GM18519 (cell line): ENCODE measurements around the gene TIAL1.
"Not testable (repeated sequence)": the region's sequence is repeated elsewhere in the genome, so short reads cannot be mapped to it uniquely, and the experiment has no call there.

Source experiments
- ATAC-seq: cut with Tn5 transposase; IDR thresholded peaks from one replicate; pipeline ENCODE4 v1.9.1; 2021; ENCODE audit warnings: mild to moderate bottlenecking, moderate library complexity; ENCODE audit not compliant: unreplicated experiment, low FRiP score

TIAL1 gene

DNA sequence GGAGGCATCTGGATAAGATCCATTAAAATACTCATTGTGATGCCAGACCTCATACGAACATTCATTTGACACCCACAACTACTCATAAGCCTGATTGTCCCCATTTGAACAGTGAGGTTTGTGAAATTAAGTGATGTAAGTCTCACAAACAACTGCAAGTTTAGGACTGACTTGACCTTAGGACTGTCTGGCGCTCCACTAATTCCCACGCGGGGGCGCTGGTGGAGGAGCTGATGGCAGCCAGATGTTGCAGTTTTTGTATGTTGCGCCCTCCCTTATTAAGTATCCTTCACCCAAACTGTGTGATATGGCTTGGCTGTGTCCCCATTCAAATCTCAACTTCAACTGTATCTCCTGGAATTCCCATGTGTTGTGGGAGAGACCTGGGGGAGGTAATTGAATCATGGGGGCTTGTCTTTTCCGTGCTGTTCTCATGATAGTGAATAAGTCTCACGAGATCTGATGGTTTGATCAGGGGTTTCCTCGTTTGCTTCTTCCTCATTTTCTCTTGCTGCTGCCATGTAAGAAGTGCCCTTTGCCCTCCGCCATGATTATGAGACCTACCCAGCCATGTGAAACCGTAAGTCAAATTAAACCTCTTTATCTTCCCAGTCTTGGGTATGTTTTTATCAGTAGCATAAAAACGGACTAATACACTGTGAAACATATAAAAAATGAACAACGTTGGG is 20.3 kb upstream of the TIAL1 start:
- ATAC-seq = no peak

DNA sequence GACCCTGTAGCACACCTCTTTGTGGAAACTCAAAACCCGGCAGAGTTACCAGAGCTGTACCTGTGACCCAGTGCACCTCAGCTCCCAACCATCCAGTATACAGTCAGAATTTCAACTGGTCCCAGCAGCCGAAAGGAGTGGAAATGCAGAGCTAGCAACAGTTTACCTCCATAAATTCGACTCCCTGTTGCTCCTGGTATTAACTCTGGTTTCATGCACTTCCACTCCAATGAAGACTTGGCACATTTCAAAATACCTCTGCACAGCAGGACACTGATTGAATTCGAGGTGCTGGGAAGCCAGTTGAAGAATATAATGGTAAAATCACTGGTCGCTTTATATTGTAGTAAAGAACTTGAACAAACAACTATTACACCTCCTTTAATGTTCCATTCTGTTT is 17.9 kb upstream of the TIAL1 start:
- no peak for ATAC-seq

DNA sequence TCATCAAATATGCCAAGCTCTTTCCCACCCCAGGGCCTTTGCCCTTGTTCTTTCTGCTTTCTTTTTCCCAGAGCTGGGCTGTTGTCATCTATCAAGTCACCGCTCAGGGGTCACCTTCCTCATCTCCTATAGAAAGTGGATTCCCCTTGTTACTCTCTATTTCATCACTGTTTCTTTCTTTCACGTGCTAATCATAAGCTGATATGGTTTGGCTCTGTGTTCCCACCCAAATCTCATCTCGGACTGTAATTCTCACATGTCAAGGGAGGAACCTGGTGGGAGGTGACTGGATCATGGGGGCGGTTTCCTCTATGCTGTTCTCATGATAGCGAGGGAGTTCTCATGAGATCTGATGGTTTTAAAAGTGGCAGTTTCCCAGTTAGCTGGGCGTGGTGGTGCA is 17.0 kb upstream of the TIAL1 start:
- no peak for ATAC-seq

DNA sequence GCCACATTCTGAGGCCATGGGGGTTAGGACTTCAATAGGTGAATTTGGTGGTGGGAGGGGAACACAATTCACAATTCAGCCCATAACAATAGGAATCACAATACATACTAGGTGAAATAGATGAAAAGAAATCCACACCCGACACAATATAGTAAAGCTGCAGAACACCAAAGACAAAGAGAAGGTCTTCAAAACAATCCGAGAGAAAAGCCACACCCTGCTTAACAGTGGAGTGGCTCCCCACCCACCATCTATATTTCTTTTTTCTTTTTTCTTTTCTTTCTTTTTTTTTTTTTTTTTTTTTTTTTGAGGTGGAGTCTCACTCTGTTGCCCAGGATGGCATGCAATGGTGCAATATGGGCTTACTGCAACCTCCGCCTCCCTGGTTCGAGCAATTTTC is 14.7 kb upstream of the TIAL1 start:
- no peak for ATAC-seq

DNA sequence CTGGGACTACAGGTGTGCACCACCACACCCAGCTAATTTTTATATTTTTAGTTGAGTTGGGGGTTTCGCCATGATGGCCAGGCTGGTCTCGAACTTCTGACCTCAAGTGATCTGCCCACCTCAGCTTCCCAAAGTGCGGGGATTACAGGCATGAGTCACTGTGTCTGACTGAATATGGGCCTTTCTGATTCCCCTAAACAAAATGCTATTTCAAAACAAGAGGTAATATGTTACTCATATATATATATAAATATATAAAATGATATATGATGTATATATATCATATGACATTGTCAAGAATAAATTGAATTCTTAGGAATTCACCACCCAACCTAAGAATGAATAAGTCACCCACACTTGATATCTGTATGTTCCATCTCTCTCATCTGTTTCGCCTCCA is 12.8 kb upstream of the TIAL1 start:
- ATAC-seq = no peak

DNA sequence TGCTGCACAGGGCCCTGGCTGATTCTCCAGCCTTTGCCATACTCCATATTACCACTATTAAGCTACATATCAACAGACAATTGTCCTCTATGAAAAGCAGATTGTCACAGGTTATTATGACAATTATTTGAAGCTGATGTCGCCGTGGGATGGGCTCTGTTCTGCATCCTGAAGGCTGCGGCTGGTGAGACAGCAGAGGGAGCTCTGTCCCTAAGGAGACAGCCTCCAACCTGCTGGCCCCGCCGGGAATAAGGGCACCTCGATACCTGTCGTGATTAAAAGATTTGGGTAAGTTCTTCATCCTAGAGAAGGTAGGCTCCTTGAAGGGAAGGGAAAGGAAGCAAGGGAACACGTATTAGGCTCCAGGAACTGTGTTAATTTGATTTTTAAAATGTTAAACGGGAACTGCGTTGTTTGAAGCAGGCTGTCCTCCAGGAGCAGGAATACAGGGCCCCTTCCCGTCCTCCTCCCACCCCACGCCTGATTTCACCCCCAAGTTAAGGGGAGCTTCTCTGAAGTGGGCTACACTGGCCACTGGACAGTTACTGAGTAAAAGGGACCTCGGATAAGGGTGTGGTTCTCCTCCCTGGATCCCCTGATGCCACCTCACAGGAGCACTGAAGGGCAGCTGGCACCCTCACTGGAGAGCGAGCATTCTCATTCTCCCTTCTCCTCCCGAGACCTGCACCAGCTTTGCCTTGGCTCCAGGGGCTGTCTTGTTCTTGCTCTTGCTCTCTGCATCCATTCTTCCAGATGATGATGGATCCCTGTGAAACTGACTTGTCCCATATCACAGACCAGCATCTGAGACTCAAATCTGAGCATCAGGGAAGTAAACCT is 11.8 kb upstream of the TIAL1 start:
- ATAC-seq = no peak

DNA sequence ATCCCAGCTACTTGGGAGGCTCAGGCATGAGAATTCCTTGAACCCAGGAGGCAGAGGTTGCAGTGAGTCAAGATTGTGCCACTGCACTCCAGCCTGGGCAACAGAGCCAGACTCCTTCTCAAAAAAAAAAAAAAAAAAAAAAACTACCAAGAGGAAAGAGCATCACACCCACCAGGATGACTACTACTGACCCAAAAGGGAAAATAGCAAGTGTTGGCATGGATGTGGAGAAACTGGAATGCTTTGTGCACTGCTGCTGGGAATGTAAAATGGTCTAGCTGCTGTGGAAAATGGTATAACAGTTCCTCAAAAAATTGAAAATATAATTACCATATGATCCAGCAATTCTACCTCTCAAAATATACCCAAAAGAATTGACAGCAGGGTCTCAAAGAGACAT is 7.7 kb upstream of the TIAL1 start:
- no peak for ATAC-seq

DNA sequence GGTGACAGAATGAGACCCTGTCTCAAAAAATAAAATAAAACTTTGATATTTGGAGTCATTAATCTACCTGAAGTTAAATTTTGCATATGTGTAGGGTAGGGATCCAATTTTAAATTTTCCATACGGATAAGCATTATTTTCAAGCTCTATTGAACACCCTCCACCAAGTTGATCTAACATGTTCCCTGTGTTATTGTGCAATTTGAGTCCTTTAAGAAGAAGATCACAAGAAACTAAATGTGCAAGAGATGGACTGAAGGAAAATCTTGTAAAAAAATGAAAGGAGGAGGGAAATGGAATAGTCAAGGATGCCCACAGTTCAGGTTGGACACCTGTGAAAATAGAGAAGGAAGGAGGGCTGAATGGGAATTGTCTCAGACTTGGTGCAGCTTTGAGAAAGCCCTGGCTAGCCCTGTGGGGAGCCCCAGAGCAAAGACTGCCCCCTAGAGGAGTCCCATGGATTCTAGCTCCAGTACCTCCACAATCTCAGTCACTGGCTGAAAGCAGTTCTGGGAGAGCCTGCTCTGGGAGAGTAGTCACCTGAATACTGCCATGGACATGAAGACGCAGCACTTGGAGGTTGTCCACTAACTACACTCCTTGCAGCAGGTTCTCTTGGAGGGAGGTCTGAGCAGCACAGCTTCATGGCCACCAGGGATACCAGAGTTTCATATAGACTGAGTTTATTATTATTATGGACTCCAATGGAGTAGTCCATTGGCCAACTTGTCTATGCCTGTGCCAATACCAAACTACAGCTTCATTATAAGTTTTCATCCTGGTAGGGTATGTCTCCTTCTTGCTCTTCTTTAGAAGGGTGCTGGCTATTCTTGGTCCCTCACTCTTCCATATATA is 5.7 kb upstream of the TIAL1 start:
- ATAC-seq = no peak

DNA sequence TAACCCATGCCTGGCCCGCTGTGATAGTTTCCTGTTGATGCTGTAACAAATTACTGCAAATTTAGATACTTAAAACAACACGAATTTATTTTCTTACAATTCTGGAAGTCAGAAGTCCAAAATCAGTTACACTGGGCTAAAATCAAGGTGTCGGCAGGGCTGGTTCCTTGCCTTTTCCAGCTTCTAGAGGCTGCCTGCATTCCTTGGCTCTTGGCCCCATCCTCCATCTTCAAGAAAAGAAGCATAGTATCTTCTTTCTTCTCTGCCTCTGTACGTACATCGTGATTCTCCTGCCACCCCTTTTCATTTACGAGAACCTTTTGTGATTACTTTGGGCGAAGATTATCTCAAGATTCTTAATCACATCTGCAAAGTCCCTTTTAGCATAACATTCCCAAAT is 1.6 kb upstream of the TIAL1 start:
- no peak for ATAC-seq

DNA sequence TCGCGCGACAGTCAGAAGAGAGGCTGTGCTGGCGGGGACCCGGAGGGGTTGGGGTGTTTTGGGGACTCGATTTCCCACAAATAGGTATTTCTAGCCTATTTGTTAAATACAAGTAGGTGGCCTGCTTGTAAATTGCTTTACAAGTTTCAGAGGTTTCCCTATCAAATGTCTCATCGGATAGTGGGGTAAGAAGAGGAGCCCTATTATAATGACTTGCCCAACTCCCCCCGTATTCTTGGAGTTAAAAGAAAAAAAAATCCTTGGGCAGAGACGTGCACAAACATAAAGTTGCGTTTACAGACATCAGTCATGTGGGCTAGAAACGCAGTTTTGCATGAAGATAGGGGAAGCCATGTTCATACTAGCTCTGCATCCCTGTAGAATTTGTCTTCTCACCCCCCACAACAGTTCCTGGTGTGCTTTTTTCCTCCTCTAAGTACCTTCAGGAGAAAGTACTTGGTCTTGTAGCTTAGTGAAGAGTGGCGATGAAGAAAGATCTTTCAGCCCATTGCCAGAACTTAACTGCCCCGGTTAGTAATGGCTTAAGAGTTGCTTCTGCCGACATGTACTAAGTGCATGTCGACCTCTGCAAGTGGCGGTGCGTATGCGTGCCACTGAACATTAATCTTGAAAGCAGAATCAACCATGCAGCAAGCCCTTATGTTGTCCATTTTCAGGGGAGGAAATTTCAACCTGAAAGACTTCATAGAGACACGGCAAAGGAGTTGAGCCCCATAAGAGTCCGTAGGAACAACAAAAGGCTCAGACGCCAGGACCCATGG is 832 bp upstream of the TIAL1 start:
- ATAC-seq = peak; percentile 22

DNA sequence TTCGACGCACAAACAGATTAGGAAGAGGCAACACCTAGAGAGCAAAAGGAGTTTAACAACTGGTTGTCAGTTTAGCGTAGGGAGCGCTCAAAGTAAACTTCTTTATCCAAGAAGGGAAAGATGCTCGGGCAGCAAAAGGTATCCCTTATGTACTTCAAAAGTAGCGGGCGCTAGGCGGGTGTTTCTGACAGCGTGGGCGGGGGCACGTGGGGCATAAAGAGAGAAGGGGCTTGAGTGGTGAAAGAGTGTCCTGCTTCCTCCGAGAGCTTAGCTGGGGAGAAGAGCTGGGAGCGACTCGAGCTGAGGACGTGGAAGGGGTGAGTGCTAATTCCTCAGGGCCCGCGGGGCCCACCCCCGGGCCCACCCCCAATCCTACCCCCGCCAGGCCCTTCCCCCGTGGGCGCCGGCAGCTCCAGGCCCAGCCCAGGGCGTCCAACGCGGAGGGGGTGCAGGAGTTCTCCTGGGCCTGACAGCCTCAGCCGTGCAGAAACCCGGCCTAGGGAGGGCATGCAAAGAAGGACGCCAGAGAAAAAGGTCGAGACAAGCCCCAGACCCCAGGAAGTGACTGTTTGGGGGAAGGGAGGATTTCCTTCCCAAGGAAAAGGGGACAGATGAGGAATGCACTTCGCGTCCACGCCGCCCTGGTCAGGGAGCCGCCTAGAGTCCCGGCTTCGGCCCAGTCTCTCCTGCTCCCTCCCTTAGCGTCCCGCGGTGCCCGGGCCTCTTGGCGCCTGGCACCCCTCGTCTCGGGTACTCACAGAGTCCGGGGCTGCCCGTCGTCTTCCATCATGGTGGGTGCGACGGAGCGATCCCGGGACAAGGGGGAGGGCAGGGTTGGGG is 868 bp downstream of the TIAL1 start:
- ATAC-seq = no peak

DNA sequence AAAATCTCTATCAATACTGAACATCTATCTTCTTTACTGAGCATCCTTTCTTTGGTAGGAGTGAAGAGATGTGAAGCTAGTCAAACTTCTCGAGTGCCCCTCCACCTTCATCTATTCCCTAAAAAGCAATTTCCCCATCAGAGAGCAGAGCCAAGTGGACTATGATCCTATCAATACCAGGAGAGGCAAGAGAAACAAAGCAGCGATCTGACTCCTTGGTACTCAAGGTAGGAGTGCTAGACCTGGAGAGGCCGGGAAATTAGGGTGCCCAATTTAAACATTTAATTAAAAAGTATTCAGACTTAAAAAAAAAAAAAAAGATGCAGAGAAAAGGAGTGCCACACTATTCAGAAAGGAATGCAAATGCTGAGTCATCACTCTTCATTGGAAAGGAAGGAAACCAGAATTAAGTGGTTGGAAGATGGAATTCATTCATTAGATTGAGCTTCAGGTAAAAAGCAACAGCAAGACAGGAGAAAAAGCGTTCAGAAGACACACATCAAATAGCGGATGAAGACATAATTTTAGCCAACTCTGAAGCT is 1.6 kb downstream of the TIAL1 start:
- ATAC-seq = no peak

DNA sequence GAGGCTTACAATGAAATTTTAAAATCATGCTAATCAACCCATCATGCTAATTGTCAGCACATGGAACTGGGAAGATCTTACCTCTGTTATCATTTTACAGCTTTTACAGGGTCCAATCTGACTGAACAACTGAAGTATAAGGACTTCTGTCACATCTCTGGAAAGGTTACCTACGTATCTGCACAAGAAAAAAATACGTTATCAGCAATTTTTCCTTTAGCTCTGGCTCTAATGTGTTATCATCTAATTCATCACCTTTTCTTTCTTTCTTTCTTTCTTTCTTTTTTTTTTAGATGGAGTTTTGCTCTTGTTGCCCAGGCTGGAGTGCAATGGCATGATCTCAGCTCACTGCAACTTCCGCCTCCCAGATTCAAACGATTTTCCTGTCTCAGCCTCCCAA is 8.7 kb downstream of the TIAL1 start:
- no peak for ATAC-seq

DNA sequence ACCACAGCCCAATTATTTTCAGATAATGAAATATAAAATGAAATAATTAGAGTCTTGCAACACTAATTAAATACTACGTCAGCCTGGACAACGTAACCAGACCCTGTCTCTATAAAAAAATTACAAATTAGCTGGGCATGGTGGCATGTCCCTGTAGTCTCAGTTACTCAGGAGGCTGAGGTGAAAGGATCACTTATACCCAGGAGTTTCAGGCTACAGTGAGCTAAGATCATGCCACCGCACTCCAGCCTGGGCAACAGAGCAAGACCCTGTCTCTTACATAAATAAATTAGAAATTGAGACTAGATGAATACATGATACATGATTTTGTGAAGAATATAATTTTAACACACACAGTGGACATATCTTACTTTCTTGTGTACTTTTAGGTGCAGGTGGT is 18.4 kb downstream of the TIAL1 start:
- no peak for ATAC-seq

DNA sequence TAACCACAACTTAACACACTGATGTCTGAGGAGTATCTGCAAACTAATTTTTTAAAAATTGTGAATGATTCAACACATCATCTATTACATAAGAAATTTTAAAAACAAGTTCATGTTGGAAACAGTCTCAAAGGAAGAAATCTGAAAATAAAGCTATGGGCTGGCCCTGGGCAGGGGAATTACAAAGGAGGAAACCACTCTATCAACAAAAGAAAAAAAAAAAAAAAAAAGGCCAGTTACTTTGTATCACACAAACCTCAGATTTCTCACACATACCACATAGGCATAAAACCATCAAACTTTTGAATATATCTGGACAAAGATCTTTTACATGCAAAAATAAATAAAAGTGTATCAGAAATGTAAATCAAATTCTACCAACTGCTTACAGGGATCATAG is 20.8 kb downstream of the TIAL1 start:
- ATAC-seq = no peak

DNA sequence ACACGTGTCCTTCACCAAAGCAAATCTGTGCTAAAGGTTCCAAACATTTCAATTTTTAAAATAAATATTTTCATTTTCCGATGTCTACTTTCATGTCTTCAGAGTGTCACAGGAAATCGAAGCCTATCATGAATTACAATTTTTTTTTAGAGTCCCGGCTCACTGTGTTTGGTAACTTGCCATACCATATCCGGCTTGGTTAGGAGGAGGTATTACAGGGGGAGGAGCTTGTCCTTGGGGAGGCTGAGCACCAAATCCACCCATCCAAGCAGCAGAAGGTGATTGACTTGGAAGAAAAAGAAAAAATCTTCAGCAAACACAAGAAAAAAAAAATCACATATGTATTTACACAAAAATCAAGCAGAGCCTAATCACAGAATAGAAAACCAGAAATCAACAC is 21.3 kb downstream of the TIAL1 start:
- ATAC-seq = no peak

DNA sequence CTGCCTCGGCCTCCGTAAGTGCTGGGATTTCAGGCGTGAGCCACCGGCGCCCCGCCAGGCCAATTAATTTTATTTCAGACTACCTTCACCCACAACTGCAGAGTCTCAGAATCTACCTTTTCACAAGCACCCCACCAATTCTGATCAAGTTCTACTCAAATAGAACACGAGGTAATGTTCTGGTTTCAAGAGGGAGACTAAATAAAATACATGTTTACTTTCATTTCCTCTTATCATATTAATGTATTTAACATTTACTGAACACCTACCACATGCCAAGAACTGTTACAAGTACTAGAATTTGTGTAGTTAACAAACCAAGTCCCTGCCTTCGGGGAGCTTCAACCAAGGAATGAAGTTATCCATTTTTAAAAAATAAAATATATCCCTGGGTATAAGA is 28.8 kb downstream of the TIAL1 start:
- ATAC-seq = no peak

DNA sequence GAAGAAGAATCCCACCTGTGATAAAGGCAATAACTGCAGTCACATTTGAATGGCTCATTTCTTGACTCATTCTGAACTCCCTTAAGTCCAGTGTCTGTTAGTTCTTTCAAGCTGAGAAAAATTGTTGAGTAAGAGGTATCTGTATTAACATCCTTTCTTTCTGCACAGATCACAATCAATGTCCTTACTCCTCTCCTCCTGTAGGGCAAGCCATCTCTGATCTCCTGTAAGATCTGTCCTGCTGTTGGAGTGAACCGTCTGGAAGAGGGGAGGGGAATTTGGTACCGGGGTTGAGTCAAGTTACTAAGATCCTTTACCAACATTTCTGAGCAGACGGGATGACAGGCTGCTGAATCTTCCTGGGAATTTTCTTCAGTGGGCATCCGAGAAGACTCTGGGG is 34.7 kb downstream of the TIAL1 start:
- no peak for ATAC-seq

DNA sequence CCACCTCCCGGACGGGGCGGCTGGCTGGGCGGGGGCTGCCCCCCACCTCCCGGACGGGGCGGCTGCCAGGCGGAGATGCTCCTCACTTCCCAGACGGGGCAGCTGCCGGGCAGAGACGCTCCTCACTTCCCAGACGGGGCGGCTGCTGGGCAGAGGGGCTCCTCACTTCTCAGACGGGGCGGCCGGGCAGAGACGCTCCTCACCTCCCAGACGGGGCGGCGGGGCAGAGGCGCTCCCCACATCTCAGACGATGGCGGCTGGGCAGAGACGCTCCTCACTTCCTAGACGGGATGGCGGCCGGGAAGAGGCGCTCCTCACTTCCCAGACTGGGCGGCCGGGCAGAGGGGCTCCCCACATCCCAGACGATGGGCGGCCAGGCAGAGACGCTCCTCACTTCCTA is 37.3 kb downstream of the TIAL1 start:
- not testable (repeated sequence) for ATAC-seq
